H1 (cell line): ENCODE data around the gene ASS1. TPM values are rescaled to one million over a fixed set of nuclear protein-coding genes. Genes with fewer than 3 reads are reported as not detected.

Source experiments
- CTCF ChIA-PET: fragments of 300-600 bp; sonication (Branson Sonifier 250); formaldehyde crosslinking; loops from one replicate; lab custom pipeline; 2021; ENCODE audit not compliant: partially characterized antibody; lab: Charles Lee
- POLR2A ChIA-PET: fragments of 300-600 bp; sonication (Branson Sonifier 250); formaldehyde crosslinking; loops from one replicate; lab custom pipeline; 2021; ENCODE audit warnings: inconsistent platforms; ENCODE audit not compliant: partially characterized antibody; lab: Charles Lee
- DNase-seq, 2 experiments: peaks; one replicate each; pipeline versions ENCODE4 v3.0.0 to v3.0.0-alpha.2; 2010 to 2022; ENCODE audit warnings: low spot score in 2 of 2, low read depth in 1 of 2, mixed read lengths in 1 of 2
- FAIRE-seq: peaks from 2 replicates; lab custom pipeline; 2011; peaks lifted over from hg19 to GRCh38; lab: Jason Lieb, UNC
- H2AFZ ChIP-seq: 2 replicates; pipeline ENCODE4 v1.8.1; 2012; ENCODE audit warnings: low read length, inconsistent platforms
- H2AK5ac ChIP-seq: 2 replicates; pipeline ENCODE4 v1.6.1; 2013; ENCODE audit warnings: low read depth, low read length
- H2BK120ac ChIP-seq: replicated peaks from 2 replicates; pipeline ENCODE3; 2013; ENCODE audit warnings: low read depth, low read length, inconsistent platforms
- H2BK12ac ChIP-seq: 2 replicates; pipeline ENCODE4 v1.6.1; 2013; ENCODE audit warnings: low read depth, low read length
- H2BK15ac ChIP-seq: 2 replicates; pipeline ENCODE4 v1.6.1; 2013; ENCODE audit warnings: low read length
- H2BK20ac ChIP-seq: 2 replicates; pipeline ENCODE4 v1.6.1; 2013; ENCODE audit warnings: low read length
- H2BK5ac ChIP-seq: 2 replicates; pipeline ENCODE4 v1.6.1; 2013; ENCODE audit warnings: low read depth, low read length
- H3K14ac ChIP-seq: 2 replicates; pipeline ENCODE4 v1.6.1; 2013; ENCODE audit warnings: inconsistent platforms; ENCODE audit not compliant: insufficient read length
- H3K18ac ChIP-seq: 2 replicates; pipeline ENCODE4 v1.6.1; 2013; ENCODE audit warnings: low read length; ENCODE audit errors: extremely low read depth
- H3K23ac ChIP-seq: 2 replicates; pipeline ENCODE4 v1.6.1; 2013; ENCODE audit warnings: inconsistent platforms; ENCODE audit not compliant: insufficient read length
- H3K23me2 ChIP-seq: 2 replicates; pipeline ENCODE4 v1.6.1; 2013; ENCODE audit warnings: low read depth, low read length
- H3K27ac ChIP-seq: 2 replicates; pipeline ENCODE4 v1.6.1; 2011; ENCODE audit warnings: low read depth, low read length, inconsistent platforms
- H3K27me3 ChIP-seq, 4 experiments: replicated peaks in 1 of 4; 1 replicate in 1 of 4; 2 replicates in 3 of 4; pipeline versions ENCODE4 v1.6.1 to v1.8.1; 2011 to 2013; ENCODE audit warnings: low read length in 3 of 4, mild to moderate bottlenecking in 3 of 4, inconsistent platforms in 2 of 4, mixed read lengths in 2 of 4, moderate library complexity in 1 of 4; ENCODE audit not compliant: control insufficient read depth in 3 of 4, insufficient read depth in 3 of 4; ENCODE audit errors: extremely low read depth in 1 of 4
- H3K36me3 ChIP-seq, 4 experiments: 2 replicates each; pipeline versions ENCODE4 v1.6.1 to v1.8.1; 2011 to 2013; ENCODE audit warnings: mild to moderate bottlenecking in 4 of 4, low read length in 3 of 4, moderate library complexity in 2 of 4, control low read depth in 1 of 4, inconsistent platforms in 1 of 4; ENCODE audit not compliant: insufficient read depth in 4 of 4, control insufficient read depth in 2 of 4
- H3K4ac ChIP-seq: replicated peaks from 2 replicates; pipeline ENCODE3; 2013; ENCODE audit warnings: low read length, low read depth, mixed read lengths, inconsistent platforms; ENCODE audit not compliant: insufficient read length
- H3K4me1 ChIP-seq, 4 experiments: replicated peaks in 1 of 4; 1 replicate in 1 of 4; 2 replicates in 3 of 4; pipeline versions ENCODE4 v1.6.1 to v1.8.1; 2011 to 2013; ENCODE audit warnings: low read length in 3 of 4, inconsistent platforms in 2 of 4, mixed read lengths in 1 of 4; ENCODE audit not compliant: insufficient read depth in 4 of 4, control insufficient read depth in 3 of 4
- H3K4me2 ChIP-seq, 2 experiments: 2 replicates each; pipeline versions ENCODE4 v1.6.1 to v1.8.1; 2011 to 2013; ENCODE audit warnings: low read depth in 2 of 2, low read length in 2 of 2, control low read depth in 1 of 2, inconsistent platforms in 1 of 2, mild to moderate bottlenecking in 1 of 2; ENCODE audit not compliant: insufficient read depth in 1 of 2
- H3K4me3 ChIP-seq, 4 experiments: fragments of 200-600, 300-600 bp in 1 of 4; sonication (generic), shearing (Covaris generic), sonication (Bioruptor Twin) in 1 of 4; 2 replicates each; pipeline versions ENCODE4 v1.5.1 to v1.8.1; 2011 to 2016; ENCODE audit warnings: low read length in 4 of 4, low read depth in 3 of 4, control low read depth in 2 of 4, inconsistent platforms in 2 of 4, mild to moderate bottlenecking in 2 of 4, mixed read lengths in 1 of 4, moderate library complexity in 1 of 4; ENCODE audit not compliant: insufficient read depth in 2 of 4; ENCODE audit errors: extremely low read depth in 1 of 4
- H3K56ac ChIP-seq: replicated peaks from 2 replicates; pipeline ENCODE3; 2013; ENCODE audit warnings: low read depth, mild to moderate bottlenecking, mixed read lengths, low read length, inconsistent platforms; ENCODE audit not compliant: insufficient read length
- H3K79me1 ChIP-seq: 2 replicates; pipeline ENCODE4 v1.6.1; 2013; ENCODE audit warnings: low read depth, low read length, control low read depth
- H3K79me2 ChIP-seq, 2 experiments: 2 replicates each; pipeline versions ENCODE4 v1.6.1 to v1.8.1; 2012 to 2013; ENCODE audit warnings: low read length in 2 of 2, mild to moderate bottlenecking in 2 of 2, inconsistent platforms in 1 of 2; ENCODE audit not compliant: insufficient read depth in 2 of 2, control insufficient read depth in 1 of 2
- H3K9ac ChIP-seq, 4 experiments: replicated peaks in 1 of 4; 1 replicate in 1 of 4; 2 replicates in 3 of 4; pipeline versions ENCODE4 v1.6.1 to v1.8.1; 2011 to 2013; ENCODE audit warnings: low read depth in 3 of 4, low read length in 3 of 4, control low read depth in 2 of 4, mild to moderate bottlenecking in 2 of 4, moderate library complexity in 2 of 4, inconsistent platforms in 1 of 4; ENCODE audit errors: extremely low read depth in 1 of 4
- H3K9me3 ChIP-seq, 2 experiments: 2 replicates each; pipeline versions ENCODE4 v1.6.1 to v1.8.1; 2012 to 2013; ENCODE audit warnings: mild to moderate bottlenecking in 2 of 2, moderate library complexity in 2 of 2, control low read depth in 1 of 2, inconsistent platforms in 1 of 2, low read depth in 1 of 2, low read length in 1 of 2, mixed read lengths in 1 of 2; ENCODE audit not compliant: insufficient read depth in 2 of 2
- H4K20me1 ChIP-seq, 2 experiments: replicated peaks in 1 of 2; 2 replicates each; pipeline versions ENCODE3 to v1.8.1; 2011 to 2013; ENCODE audit warnings: inconsistent platforms in 2 of 2, low read length in 2 of 2, mild to moderate bottlenecking in 1 of 2; ENCODE audit not compliant: insufficient read depth in 2 of 2, control insufficient read depth in 1 of 2
- H4K5ac ChIP-seq: 2 replicates; pipeline ENCODE4 v1.6.1; 2013; ENCODE audit warnings: low read length, low read depth, mixed read lengths, inconsistent platforms; ENCODE audit not compliant: insufficient read length
- H4K8ac ChIP-seq: 2 replicates; pipeline ENCODE4 v1.8.0; 2013; ENCODE audit warnings: mild to moderate bottlenecking, moderate library complexity, low read length, inconsistent platforms; ENCODE audit not compliant: insufficient read depth; ENCODE audit errors: extremely low read depth
- H4K91ac ChIP-seq: replicated peaks from 2 replicates; pipeline ENCODE3; 2013; ENCODE audit warnings: low read length, mixed read lengths, inconsistent platforms; ENCODE audit not compliant: insufficient read length
- BRCA1 ChIP-seq: IDR thresholded peaks from 2 replicates; pipeline ENCODE4 v1.6.1; 2012; ENCODE audit warnings: low read depth, low read length, improper control_type of control experiment
- CTBP2 ChIP-seq: IDR thresholded peaks from 2 replicates; pipeline ENCODE4 v1.7.0; 2011; ENCODE audit warnings: borderline replicate concordance, mild to moderate bottlenecking, moderate library complexity, mixed read lengths, low read length; ENCODE audit not compliant: insufficient read depth, insufficient read length
- JUN ChIP-seq: IDR thresholded peaks from 2 replicates; pipeline ENCODE4 v1.6.1; 2011; ENCODE audit warnings: low read depth, mild to moderate bottlenecking, improper control_type of control experiment, low read length
- PHF8 ChIP-seq: fragments of 200-600 bp; sonication (generic); conservative IDR thresholded peaks from 2 replicates; pipeline ENCODE4 v1.7.1; 2012; ENCODE audit warnings: low read depth, mild to moderate bottlenecking, inconsistent platforms, low read length, moderate library complexity
- POU5F1 ChIP-seq: IDR thresholded peaks from 2 replicates; pipeline ENCODE4 v1.6.1; 2011; ENCODE audit warnings: low read depth, mild to moderate bottlenecking, low read length, moderate library complexity
- SP2 ChIP-seq: IDR thresholded peaks from 2 replicates; pipeline ENCODE4 v1.6.1; 2012; ENCODE audit warnings: mild to moderate bottlenecking, low read length, inconsistent platforms
- SP4 ChIP-seq: IDR thresholded peaks from 2 replicates; pipeline ENCODE4 v1.6.1; 2012; ENCODE audit warnings: low read length, inconsistent platforms
- SRF ChIP-seq: IDR thresholded peaks from 2 replicates; pipeline ENCODE4 v1.6.1; 2011; ENCODE audit warnings: mild to moderate bottlenecking, low read depth, low read length, moderate library complexity
- TAF1 ChIP-seq: IDR thresholded peaks from 2 replicates; pipeline ENCODE4 v1.6.1; 2011; ENCODE audit warnings: mild to moderate bottlenecking, low read depth, low read length
- WGBS, 2 experiments: shearing (Covaris generic) in 1 of 2; methylation state at CpG; one replicate each; pipeline versions ENCODE4 v1.1.6 to v1.1.7; 2013 to 2015; ENCODE audit warnings: low lambda C conversion rate in 2 of 2, mixed read lengths in 2 of 2, inconsistent platforms in 1 of 2, low coverage in 1 of 2, missing lambda C conversion rate in 1 of 2; ENCODE audit not compliant: insufficient replicate concordance in 2 of 2, insufficient coverage in 1 of 2, insufficient read length in 1 of 2; ENCODE audit errors: extremely low coverage in 1 of 2, missing lambda C conversion rate in 1 of 2; 5-methylcytosine and 5-hydroxymethylcytosine counted together
- polyA plus RNA-seq, 7 experiments: library from polyadenylated mRNA; depleted of rRNA in 3 of 7; stranded (reverse) in 5 of 7; unstranded in 2 of 7; fragments of >200 nt in 5 of 7; fragments of 200-250 nt in 2 of 7; gene quantifications; 1 replicate in 5 of 7; 2 replicates in 1 of 7; 4 replicates in 1 of 7; pipeline versions ENCODE4 v1.2.1 to v1.2.3, GENCODE V29; 2011 to 2013; ENCODE audit warnings: missing spikeins in 2 of 7, mixed read lengths in 2 of 7
- total RNA-seq: library from RNA; stranded (reverse); fragmentation: NEBNext Ultra II Directional; extraction: Animal tissue kit (Norgen Biotek cat#: 25700); gene quantifications from 2 replicates; pipeline ENCODE4 v1.2.1, GENCODE V29; 2021
- TF ChIP-seq, protein P1 (sequence below): IDR thresholded peaks from 2 replicates; pipeline ENCODE4 v1.6.1; 2011; ENCODE audit warnings: low read depth, mild to moderate bottlenecking, low read length; ENCODE audit not compliant: insufficient read depth

The ASS1 gene
- total and polyA plus RNA-seq, 2 of the 8 experiments (the other 6 are each of a cell fraction or from before 2014, with no cell fraction given), result 108 to 296 TPM

DNA sequence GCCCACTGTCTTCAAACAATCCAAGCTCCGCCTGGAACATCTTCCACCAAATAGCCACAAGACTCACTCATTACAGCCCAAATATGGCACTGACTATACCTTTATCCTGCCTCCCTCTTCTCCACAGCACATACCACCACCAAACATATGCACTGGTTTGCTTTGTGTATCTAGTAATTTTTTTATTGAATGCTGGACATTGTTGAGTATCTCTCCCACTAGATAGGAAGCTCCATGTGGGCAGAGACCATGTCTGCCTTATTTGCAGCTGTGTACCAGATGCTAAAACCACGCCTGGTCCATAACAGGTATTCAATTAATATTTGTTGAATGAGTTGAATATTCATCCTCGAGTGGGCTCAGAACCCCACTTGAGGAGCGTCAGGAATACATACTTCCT, 67.4 kb downstream of the ASS1 start:
- no peaks in the 10 kb centered on the region for H3K4me1 ChIP-seq
- FAIRE-seq, result no peak
- ChIA-PET CTCF (interaction anchor here (0.6 to 1.7 kb wide), 5 partner anchors 11 to 171 kb away, joined by 3 to 4 read pairs (median 3); no protein-coding TSS in a partner anchor), POLR2A (no interaction called here)
- peaks cover 4 to 5% of the 10 kb centered on the region in 2 experiments; a peak in 1 of 4 replicates for H3K9me3 ChIP-seq
- no peak overlapping the region for H2AFZ ChIP-seq
- H2BK5ac ChIP-seq, result no peak overlapping the region
- H4K5ac ChIP-seq, result no peak overlapping the region
- H2BK12ac ChIP-seq, result 0 out of 2 replicates have a peak overlapping the region, but pooled peaks have one; percentile 39
- H3K36me3 ChIP-seq, result no peaks in the 10 kb centered on the region
- no peak overlapping the region for H4K91ac ChIP-seq
- DNase-seq, result no peak
- no peaks in the 10 kb centered on the region for H3K79me2 ChIP-seq
- H2BK15ac ChIP-seq, result no peak overlapping the region
- no peaks in the 10 kb centered on the region for H3K23me2 ChIP-seq
- no peak overlapping the region for H3K27ac ChIP-seq
- no peak overlapping the region for H2BK20ac ChIP-seq
- H4K8ac ChIP-seq, result no peak overlapping the region
- H3K14ac ChIP-seq, result no peak overlapping the region
- no peak overlapping the region for H3K9ac ChIP-seq
- no peaks in the 10 kb centered on the region for H3K27me3 ChIP-seq
- H3K56ac ChIP-seq, result no peak overlapping the region
- no peak overlapping the region for H3K23ac ChIP-seq
- H3K4me2 ChIP-seq, result no peak overlapping the region
- no peak overlapping the region for H3K4ac ChIP-seq
- H3K79me1 ChIP-seq, result no peaks in the 10 kb centered on the region
- no peaks in the 10 kb centered on the region for H4K20me1 ChIP-seq
- no peak overlapping the region for H3K18ac ChIP-seq
- WGBS, 2 experiments, result 85% methylated on average over 4 of the region's 4 CpGs; no CpG with 5 or more reads in 1 of the 2 experiments
- no peak overlapping the region for H2BK120ac ChIP-seq
- H3K4me3 ChIP-seq, result no peak overlapping the region
- H2AK5ac ChIP-seq, result no peak overlapping the region
- no peak for TF ChIP-seq POU5F1
- TF ChIP-seq, protein P1, sequence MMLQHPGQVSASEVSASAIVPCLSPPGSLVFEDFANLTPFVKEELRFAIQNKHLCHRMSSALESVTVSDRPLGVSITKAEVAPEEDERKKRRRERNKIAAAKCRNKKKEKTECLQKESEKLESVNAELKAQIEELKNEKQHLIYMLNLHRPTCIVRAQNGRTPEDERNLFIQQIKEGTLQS, result no peak
- no peak for TF ChIP-seq JUN
- no peak for TF ChIP-seq SP4
- TF ChIP-seq PHF8, result no peak
- no peak for TF ChIP-seq SRF
- no peak for TF ChIP-seq CTBP2
- no peak for TF ChIP-seq BRCA1
- TF ChIP-seq SP2, result no peak
- TF ChIP-seq TAF1, result no peak
- TF ChIP-seq, all 59 proteins: peak for 0
